Measurements from ENCODE around the gene IMPDH1. TPM values are rescaled to one million over a fixed set of nuclear protein-coding genes. Genes with fewer than 3 reads are reported as not detected.

Gene IMPDH1
- total and polyA plus RNA-seq, 4 donors = 2.4 to 11.1 (median 5.2) TPM

DNA sequence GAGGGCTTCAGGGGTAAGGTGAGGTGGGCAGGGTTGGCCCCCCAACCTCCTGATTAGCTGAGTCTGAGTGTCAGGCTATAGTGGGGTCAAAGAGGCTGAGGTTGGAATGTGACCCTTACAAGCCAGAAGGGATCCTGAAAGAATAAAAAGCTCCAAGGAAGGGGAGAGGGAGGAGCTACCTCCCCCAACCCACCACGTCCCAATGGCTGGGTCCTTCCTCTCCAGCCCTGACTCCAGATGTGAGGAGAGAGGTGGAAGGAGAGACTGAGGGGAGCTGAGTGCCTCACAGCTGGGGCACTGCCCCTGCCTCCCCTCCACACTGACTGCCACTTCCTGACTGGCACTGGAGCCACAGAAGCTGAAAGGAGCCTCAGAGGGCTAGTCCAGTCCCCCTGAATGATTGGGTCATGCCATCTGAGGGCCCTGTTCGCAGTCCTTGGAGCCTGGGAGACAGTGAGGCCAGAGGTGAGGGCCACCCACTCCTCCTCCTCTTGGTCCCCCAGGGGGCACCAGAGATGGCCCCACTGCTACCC, 20.6 kb downstream of the IMPDH1 start:
- TF ChIP-seq FOXA2 (IDR thresholded peaks at IDR 0.05) = no peak
- TF ChIP-seq RAD21 (IDR thresholded peaks at IDR 0.05) = no peak
- no peak for TF ChIP-seq FOXA1 (IDR thresholded peaks at IDR 0.05)
- no peak for TF ChIP-seq YY1 (IDR thresholded peaks at IDR 0.05)
- TF ChIP-seq NR2F2 (IDR thresholded peaks at IDR 0.05) = no peak
- no peak for TF ChIP-seq EGR1 (IDR thresholded peaks at IDR 0.05; ENCODE audit: low read depth in 2 of 2)
- TF ChIP-seq, protein P1, sequence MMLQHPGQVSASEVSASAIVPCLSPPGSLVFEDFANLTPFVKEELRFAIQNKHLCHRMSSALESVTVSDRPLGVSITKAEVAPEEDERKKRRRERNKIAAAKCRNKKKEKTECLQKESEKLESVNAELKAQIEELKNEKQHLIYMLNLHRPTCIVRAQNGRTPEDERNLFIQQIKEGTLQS (IDR thresholded peaks at IDR 0.05) = no peak
- TF ChIP-seq JUND (IDR thresholded peaks at IDR 0.05) = no peak
- TF ChIP-seq, protein P2, sequence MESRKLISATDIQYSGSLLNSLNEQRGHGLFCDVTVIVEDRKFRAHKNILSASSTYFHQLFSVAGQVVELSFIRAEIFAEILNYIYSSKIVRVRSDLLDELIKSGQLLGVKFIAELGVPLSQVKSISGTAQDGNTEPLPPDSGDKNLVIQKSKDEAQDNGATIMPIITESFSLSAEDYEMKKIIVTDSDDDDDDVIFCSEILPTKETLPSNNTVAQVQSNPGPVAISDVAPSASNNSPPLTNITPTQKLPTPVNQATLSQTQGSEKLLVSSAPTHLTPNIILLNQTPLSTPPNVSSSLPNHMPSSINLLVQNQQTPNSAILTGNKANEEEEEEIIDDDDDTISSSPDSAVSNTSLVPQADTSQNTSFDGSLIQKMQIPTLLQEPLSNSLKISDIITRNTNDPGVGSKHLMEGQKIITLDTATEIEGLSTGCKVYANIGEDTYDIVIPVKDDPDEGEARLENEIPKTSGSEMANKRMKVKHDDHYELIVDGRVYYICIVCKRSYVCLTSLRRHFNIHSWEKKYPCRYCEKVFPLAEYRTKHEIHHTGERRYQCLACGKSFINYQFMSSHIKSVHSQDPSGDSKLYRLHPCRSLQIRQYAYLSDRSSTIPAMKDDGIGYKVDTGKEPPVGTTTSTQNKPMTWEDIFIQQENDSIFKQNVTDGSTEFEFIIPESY (IDR thresholded peaks at IDR 0.05) = no peak
- TF ChIP-seq SP1 (IDR thresholded peaks at IDR 0.05) = no peak
- TF ChIP-seq, protein P3, sequence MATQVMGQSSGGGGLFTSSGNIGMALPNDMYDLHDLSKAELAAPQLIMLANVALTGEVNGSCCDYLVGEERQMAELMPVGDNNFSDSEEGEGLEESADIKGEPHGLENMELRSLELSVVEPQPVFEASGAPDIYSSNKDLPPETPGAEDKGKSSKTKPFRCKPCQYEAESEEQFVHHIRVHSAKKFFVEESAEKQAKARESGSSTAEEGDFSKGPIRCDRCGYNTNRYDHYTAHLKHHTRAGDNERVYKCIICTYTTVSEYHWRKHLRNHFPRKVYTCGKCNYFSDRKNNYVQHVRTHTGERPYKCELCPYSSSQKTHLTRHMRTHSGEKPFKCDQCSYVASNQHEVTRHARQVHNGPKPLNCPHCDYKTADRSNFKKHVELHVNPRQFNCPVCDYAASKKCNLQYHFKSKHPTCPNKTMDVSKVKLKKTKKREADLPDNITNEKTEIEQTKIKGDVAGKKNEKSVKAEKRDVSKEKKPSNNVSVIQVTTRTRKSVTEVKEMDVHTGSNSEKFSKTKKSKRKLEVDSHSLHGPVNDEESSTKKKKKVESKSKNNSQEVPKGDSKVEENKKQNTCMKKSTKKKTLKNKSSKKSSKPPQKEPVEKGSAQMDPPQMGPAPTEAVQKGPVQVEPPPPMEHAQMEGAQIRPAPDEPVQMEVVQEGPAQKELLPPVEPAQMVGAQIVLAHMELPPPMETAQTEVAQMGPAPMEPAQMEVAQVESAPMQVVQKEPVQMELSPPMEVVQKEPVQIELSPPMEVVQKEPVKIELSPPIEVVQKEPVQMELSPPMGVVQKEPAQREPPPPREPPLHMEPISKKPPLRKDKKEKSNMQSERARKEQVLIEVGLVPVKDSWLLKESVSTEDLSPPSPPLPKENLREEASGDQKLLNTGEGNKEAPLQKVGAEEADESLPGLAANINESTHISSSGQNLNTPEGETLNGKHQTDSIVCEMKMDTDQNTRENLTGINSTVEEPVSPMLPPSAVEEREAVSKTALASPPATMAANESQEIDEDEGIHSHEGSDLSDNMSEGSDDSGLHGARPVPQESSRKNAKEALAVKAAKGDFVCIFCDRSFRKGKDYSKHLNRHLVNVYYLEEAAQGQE (IDR thresholded peaks at IDR 0.05) = no peak
- WGBS = 64% methylated on average over 2 of the region's 2 CpGs
- no peak overlapping the region for H3K4me3 ChIP-seq (ENCODE audit: low read depth in 1 of 3, low read length in 3 of 3)

DNA sequence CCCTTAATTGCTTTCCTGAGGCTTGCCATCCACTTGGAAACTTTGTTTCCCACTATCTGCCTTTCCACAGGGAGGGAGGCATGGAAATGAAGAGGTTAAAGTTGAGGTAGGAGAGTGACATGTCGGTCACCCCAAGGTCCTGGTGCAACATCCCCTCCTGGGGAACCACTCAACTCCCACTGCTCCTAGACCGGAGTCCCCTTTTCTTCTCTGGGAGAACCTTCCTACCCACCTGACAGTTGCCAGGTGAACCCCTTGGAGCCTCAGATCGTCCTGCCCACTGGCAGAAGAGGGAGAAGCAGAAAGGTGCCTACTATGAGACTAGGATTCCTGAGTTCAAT, 21.7 kb downstream of the IMPDH1 start:
- H3K27ac ChIP-seq (ENCODE audit: low read depth in 1 of 2, low read length in 2 of 2) = no peak overlapping the region
- WGBS = 38% methylated on average over 3 of the region's 3 CpGs
- H3K4me3 ChIP-seq (ENCODE audit: low read depth in 1 of 3, low read length in 3 of 3) = no peak overlapping the region
- H3K9me3 ChIP-seq (ENCODE audit: control insufficient read depth in 4 of 4, low read length in 3 of 4) = no peaks in the 10 kb centered on the region
- DNase-seq (ENCODE audit: low spot score) = no peak
- no peak overlapping the region for H3K9ac ChIP-seq (ENCODE audit: low read depth in 1 of 2, low read length in 2 of 2)
- no peaks in the 10 kb centered on the region for H3K36me3 ChIP-seq (ENCODE audit: control insufficient read depth in 4 of 4, insufficient read depth in 3 of 4, low read depth in 1 of 4, low read length in 3 of 4)
- no peaks in the 10 kb centered on the region for H3K4me1 ChIP-seq (ENCODE audit: control insufficient read depth in 4 of 4, insufficient read depth in 4 of 4, low read length in 3 of 4)
- TF ChIP-seq HNF4A (conservative IDR thresholded peaks at IDR 0.05) (no peak), NR2F2 (IDR thresholded peaks at IDR 0.05) (no peak), HNF4G (IDR thresholded peaks at IDR 0.05) (no peak), RXRA (IDR thresholded peaks at IDR 0.05) (no peak), GABPA (IDR thresholded peaks at IDR 0.05 in 1 of 2, conservative IDR thresholded peaks at IDR 0.05 in 1 of 2) (no peak), SP1 (IDR thresholded peaks at IDR 0.05) (no peak), EGR1 (IDR thresholded peaks at IDR 0.05; ENCODE audit: low read depth in 2 of 2) (no peak)
- TF ChIP-seq, protein P3 (IDR thresholded peaks at IDR 0.05) = no peak
- TF ChIP-seq, protein P4, sequence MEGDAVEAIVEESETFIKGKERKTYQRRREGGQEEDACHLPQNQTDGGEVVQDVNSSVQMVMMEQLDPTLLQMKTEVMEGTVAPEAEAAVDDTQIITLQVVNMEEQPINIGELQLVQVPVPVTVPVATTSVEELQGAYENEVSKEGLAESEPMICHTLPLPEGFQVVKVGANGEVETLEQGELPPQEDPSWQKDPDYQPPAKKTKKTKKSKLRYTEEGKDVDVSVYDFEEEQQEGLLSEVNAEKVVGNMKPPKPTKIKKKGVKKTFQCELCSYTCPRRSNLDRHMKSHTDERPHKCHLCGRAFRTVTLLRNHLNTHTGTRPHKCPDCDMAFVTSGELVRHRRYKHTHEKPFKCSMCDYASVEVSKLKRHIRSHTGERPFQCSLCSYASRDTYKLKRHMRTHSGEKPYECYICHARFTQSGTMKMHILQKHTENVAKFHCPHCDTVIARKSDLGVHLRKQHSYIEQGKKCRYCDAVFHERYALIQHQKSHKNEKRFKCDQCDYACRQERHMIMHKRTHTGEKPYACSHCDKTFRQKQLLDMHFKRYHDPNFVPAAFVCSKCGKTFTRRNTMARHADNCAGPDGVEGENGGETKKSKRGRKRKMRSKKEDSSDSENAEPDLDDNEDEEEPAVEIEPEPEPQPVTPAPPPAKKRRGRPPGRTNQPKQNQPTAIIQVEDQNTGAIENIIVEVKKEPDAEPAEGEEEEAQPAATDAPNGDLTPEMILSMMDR (IDR thresholded peaks at IDR 0.05; ENCODE audit: low read depth, low read length, missing input control) = no peak
- H3K27me3 ChIP-seq (ENCODE audit: control insufficient read depth in 4 of 4, insufficient read depth in 4 of 4, low read length in 3 of 4) = no peaks in the 10 kb centered on the region

More for the DNA sequence above, 20.6 kb downstream of the IMPDH1 start:
- Histone ChIP-seq H3K27ac (ENCODE audit: low read depth in 1 of 2, low read length in 2 of 2) (no peak overlapping the region), H3K4me1 (ENCODE audit: control insufficient read depth in 4 of 4, insufficient read depth in 4 of 4, low read length in 3 of 4) (no peaks in the 10 kb centered on the region), H3K9ac (ENCODE audit: low read depth in 1 of 2, low read length in 2 of 2) (no peak overlapping the region), H3K27me3 (ENCODE audit: control insufficient read depth in 4 of 4, insufficient read depth in 4 of 4, low read length in 3 of 4) (no peaks in the 10 kb centered on the region), H3K9me3 (ENCODE audit: control insufficient read depth in 4 of 4, low read length in 3 of 4) (no peaks in the 10 kb centered on the region), H3K36me3 (ENCODE audit: control insufficient read depth in 4 of 4, insufficient read depth in 3 of 4, low read depth in 1 of 4, low read length in 3 of 4) (peaks cover 0 to 4% (median 0%) of the 10 kb centered on the region in 4 donors)
- DNase-seq (ENCODE audit: low spot score) = no peak
